DOHH2 (cell line): ENCODE measurements around the gene KATNBL1.

Experiments
- H3F3A ChIP-seq: fragments of 200-600 bp; sonication (generic), shearing (Covaris generic); 2 replicates; pipeline ENCODE4 v1.6.0; 2016; ENCODE audit warnings: antibody characterized with exemption, mild to moderate bottlenecking; ENCODE audit not compliant: control insufficient read depth, insufficient read depth
- H3K27ac ChIP-seq: fragments of 200-600 bp; sonication (generic); 2 replicates; pipeline ENCODE4 v1.5.1; 2014; ENCODE audit warnings: low read depth, mild to moderate bottlenecking, low read length, moderate library complexity
- H3K27me3 ChIP-seq: fragments of 200-600 bp; sonication (generic); 2 replicates; pipeline ENCODE4 v1.6.1; 2014; ENCODE audit warnings: mild to moderate bottlenecking, low read length, mixed read lengths; ENCODE audit not compliant: control insufficient read depth
- H3K36me3 ChIP-seq: fragments of 200-600 bp; sonication (generic); 2 replicates; pipeline ENCODE4 v1.6.1; 2014; ENCODE audit warnings: mild to moderate bottlenecking, low read length, moderate library complexity, mixed read lengths; ENCODE audit not compliant: control insufficient read depth
- H3K4me1 ChIP-seq: fragments of 200-600 bp; sonication (generic); 2 replicates; pipeline ENCODE4 v1.6.1; 2014; ENCODE audit warnings: mild to moderate bottlenecking, low read length, mixed read lengths; ENCODE audit not compliant: control insufficient read depth
- H3K4me2 ChIP-seq: fragments of 200-600 bp; sonication (generic); 2 replicates; pipeline ENCODE4 v1.6.0; 2014; ENCODE audit warnings: mild to moderate bottlenecking, low read length, moderate library complexity
- H3K4me3 ChIP-seq: fragments of 200-600 bp; sonication (generic); 2 replicates; pipeline ENCODE4 v1.5.1; 2014; ENCODE audit warnings: mild to moderate bottlenecking, low read length, mixed read lengths
- H3K79me2 ChIP-seq: fragments of 200-600 bp; sonication (generic); 2 replicates; pipeline ENCODE4 v1.6.1; 2014; ENCODE audit warnings: mild to moderate bottlenecking, low read length, mixed read lengths; ENCODE audit not compliant: control insufficient read depth
- H3K9me2 ChIP-seq: fragments of 200-600 bp; sonication (generic); replicated peaks from 2 replicates; pipeline ENCODE4 v1.6.1; 2014; ENCODE audit warnings: mild to moderate bottlenecking, low read length, mixed read lengths; ENCODE audit not compliant: control insufficient read depth
- H3K9me3 ChIP-seq: fragments of 200-600 bp; sonication (generic); 2 replicates; pipeline ENCODE4 v1.6.1; 2014; ENCODE audit warnings: antibody characterized with exemption, low read length, mixed read lengths; ENCODE audit not compliant: control insufficient read depth, insufficient read depth
- H4K20me1 ChIP-seq: fragments of 200-600 bp; sonication (generic); 2 replicates; pipeline ENCODE4 v1.6.0; 2014; ENCODE audit warnings: low read depth, mild to moderate bottlenecking, antibody characterized with exemption, low read length, moderate library complexity; ENCODE audit not compliant: control insufficient read depth, insufficient read depth
- EZH2phosphoT487 ChIP-seq: fragments of 200-600 bp; sonication (generic); IDR thresholded peaks from 2 replicates; pipeline ENCODE4 v1.6.1; 2017; ENCODE audit warnings: borderline replicate concordance, mild to moderate bottlenecking, antibody characterized with exemption, low read length, moderate library complexity, mixed read lengths
- TF ChIP-seq, protein P1 (sequence below): fragments of 200-600 bp; sonication (generic); IDR thresholded peaks from one replicate; pipeline ENCODE4 v1.5.1; 2014; ENCODE audit warnings: antibody characterized with exemption, mild to moderate bottlenecking, low read depth, low read length; ENCODE audit not compliant: poor library complexity, severe bottlenecking

KATNBL1 gene

DNA sequence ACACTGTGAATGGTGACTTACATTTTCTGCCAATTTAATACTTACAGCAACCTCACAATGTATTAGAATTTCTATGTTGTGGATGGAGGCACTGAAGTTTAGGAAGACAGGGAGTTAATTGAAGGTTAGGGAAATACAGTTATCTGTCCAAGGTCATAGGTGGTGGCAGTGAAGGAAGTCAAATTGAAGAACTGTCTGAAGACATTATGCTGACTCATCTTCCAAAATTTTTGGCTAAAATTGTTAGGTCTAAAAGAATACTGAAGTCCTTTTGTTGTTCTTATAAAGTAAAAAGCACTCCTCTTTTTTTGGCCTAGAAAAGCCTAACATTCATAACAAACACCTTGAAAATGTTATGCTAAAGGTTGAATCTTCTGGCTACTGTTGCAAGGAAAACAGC lies 42.6 kb upstream of the KATNBL1 start:
- H3F3A ChIP-seq = no peaks in the 10 kb centered on the region
- no peaks in the 10 kb centered on the region for H3K9me3 ChIP-seq
- H4K20me1 ChIP-seq = no peaks in the 10 kb centered on the region
- no peak overlapping the region for H3K4me3 ChIP-seq
- H3K27me3 ChIP-seq = no peaks in the 10 kb centered on the region
- no peaks in the 10 kb centered on the region for H3K79me2 ChIP-seq
- no peak overlapping the region for H3K4me2 ChIP-seq
- peaks cover 3% of the 10 kb centered on the region; the same call in 1 of the 2 replicates for H3K36me3 ChIP-seq
- H3K4me1 ChIP-seq = no peaks in the 10 kb centered on the region
- H3K27ac ChIP-seq = no peak overlapping the region
- no peak for TF ChIP-seq EZH2phosphoT487
- TF ChIP-seq, protein P1, sequence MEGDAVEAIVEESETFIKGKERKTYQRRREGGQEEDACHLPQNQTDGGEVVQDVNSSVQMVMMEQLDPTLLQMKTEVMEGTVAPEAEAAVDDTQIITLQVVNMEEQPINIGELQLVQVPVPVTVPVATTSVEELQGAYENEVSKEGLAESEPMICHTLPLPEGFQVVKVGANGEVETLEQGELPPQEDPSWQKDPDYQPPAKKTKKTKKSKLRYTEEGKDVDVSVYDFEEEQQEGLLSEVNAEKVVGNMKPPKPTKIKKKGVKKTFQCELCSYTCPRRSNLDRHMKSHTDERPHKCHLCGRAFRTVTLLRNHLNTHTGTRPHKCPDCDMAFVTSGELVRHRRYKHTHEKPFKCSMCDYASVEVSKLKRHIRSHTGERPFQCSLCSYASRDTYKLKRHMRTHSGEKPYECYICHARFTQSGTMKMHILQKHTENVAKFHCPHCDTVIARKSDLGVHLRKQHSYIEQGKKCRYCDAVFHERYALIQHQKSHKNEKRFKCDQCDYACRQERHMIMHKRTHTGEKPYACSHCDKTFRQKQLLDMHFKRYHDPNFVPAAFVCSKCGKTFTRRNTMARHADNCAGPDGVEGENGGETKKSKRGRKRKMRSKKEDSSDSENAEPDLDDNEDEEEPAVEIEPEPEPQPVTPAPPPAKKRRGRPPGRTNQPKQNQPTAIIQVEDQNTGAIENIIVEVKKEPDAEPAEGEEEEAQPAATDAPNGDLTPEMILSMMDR = no peak
- H3K9me2 ChIP-seq = no peaks in the 10 kb centered on the region

DNA sequence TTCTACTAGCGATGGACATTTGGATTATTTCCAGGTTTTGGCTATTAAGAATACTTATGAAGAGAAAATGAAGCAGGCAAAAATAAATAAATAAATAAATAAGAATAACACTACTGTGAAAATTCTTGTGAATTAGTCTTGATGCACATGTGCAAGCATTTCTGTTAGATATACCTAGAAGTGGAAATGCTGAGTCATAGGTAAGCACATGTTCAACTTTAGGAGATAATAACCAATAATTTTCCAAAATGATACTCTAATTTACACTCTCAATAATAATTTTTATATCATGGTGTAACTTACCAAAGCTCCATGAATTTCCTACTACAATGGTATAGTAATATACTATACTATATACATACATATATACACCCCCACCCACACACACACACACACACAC lies 38.3 kb upstream of the KATNBL1 start:
- Histone ChIP-seq H4K20me1 (no peaks in the 10 kb centered on the region), H3K79me2 (no peaks in the 10 kb centered on the region), H3K9me3 (no peaks in the 10 kb centered on the region), H3K27me3 (no peaks in the 10 kb centered on the region), H3K4me2 (no peak overlapping the region), H3K27ac (no peak overlapping the region), H3K4me1 (no peaks in the 10 kb centered on the region), H3K36me3 (peaks cover 3% of the 10 kb centered on the region; the same call in 1 of the 2 replicates), H3K9me2 (no peaks in the 10 kb centered on the region), H3K4me3 (no peak overlapping the region), H3F3A (no peaks in the 10 kb centered on the region)
- TF ChIP-seq, protein P1 = no peak
- TF ChIP-seq EZH2phosphoT487 = no peak

DNA sequence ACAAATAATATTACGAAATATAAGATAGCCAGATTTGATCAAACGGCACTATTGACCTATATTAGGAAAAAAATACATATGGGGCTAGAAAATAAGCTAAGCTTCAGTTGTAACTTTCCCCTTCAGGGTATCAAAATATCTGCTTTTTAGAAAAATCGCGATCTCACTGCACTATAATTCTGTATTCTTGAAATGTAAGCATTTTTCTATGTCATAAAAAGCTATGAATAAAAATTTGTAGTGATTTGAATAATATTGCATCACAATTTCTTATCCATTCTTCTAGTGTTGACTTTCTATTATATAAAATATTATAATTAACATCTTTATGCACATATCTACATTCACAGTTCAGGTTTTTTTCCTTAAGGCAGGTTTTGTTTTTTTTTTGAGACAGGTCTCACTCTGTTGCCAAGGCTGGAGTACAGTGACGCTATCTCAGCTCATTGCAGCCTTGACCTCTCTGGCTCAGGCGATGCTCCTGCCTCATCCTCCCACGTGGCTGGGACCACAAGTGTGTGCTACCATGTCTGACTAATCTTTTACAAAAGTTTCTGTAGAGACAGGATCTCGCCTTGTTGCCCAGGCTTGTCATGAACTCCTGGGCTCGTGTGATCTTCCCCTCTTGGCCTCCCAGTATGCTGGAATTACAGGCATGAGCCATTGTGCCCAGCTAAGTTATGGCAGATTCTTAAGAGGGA lies 36.5 kb upstream of the KATNBL1 start:
- H3K4me2 ChIP-seq = no peak overlapping the region
- H3K27ac ChIP-seq = no peak overlapping the region
- no peaks in the 10 kb centered on the region for H3K79me2 ChIP-seq
- H3K36me3 ChIP-seq = no peaks in the 10 kb centered on the region; the same call in 1 of the 2 replicates
- no peaks in the 10 kb centered on the region for H3F3A ChIP-seq
- no peak for TF ChIP-seq EZH2phosphoT487
- TF ChIP-seq, protein P1 = no peak
- no peak overlapping the region for H3K4me3 ChIP-seq
- H3K9me3 ChIP-seq = no peaks in the 10 kb centered on the region
- no peaks in the 10 kb centered on the region for H4K20me1 ChIP-seq
- no peaks in the 10 kb centered on the region for H3K27me3 ChIP-seq
- no peaks in the 10 kb centered on the region for H3K4me1 ChIP-seq
- H3K9me2 ChIP-seq = no peaks in the 10 kb centered on the region
